AG20443 (cell line): Measurements from ENCODE around the gene NKAIN1.

Experiments
- DNase-seq: peaks from one replicate; pipeline ENCODE4 v3.0.0; 2012; ENCODE audit warnings: low spot score, mixed read lengths

NKAIN1 gene

GRCh38 chr1:31232689-31233088 lies 7.0 kb downstream of the NKAIN1 start:
- DNase-seq = no peak

- no peak for DNase-seq
Observed at GRCh38 chr1:31231802-31232201, 7.9 kb downstream of the NKAIN1 start.

DNA sequence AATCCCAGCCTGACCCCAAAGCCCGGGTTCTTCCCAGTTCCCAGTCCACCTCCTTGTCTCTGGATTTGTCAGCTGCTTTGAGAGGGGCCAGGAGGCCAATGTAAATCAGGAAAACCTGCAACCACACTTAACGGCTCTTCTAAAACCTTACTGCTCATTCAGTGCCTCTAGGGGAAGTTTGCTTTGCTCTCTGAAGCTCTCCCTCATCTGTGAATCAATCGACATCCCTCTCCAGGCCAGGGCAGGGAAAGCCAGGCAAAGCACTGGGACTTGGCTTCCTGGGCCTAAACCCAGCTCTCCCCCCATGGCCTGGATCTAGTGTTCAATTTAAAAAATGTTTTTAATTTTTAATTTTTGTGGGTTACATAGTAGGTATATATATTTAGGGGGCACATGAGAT lies 9.3 kb downstream of the NKAIN1 start:
- no peak for DNase-seq

DNA sequence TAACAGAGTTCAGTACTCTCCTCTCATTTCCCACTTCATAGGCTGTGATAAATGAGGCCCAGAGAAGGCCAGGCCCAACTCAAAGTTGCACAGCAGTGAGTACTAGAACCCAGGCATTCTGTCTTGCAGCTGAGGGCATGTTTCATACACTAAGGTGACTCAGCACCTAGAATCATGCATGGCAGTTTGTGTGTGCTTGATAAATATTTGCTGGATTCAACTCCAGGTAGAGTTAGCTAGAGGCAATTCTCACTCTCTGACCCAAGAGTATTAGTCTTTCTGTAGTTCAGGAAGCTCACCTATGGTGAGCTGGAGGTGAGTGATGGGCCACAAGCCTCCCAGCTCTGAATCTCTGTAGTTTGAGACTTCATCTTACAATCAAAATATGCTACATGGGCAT lies 10.7 kb downstream of the NKAIN1 start:
- no peak for DNase-seq

GRCh38 chr1:31227891-31228568 lies 11.7 kb downstream of the NKAIN1 start:
- DNase-seq = no peak

GRCh38 chr1:31224068-31224467 lies 15.6 kb downstream of the NKAIN1 start:
- no peak for DNase-seq

DNA sequence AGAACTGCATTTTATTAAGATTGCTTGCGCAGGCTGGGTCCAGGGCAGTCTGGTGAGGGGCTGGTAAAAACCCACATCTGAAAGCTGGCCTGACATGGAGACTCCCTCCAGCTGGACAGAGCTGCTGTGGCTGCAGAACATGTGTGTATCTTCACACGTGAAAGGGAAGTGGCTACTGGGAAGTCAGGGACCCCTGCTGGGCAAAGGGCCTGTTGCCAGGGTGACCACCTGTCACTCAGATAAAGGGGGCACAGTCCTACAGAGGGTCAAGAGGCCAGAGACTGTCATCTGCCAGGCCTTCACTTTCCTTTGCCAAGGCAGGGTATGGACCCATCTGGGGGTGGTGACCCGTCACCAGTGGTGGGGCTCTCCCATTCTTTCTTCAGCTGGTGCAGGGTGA lies 17.5 kb downstream of the NKAIN1 start:
- no peak for DNase-seq

DNA sequence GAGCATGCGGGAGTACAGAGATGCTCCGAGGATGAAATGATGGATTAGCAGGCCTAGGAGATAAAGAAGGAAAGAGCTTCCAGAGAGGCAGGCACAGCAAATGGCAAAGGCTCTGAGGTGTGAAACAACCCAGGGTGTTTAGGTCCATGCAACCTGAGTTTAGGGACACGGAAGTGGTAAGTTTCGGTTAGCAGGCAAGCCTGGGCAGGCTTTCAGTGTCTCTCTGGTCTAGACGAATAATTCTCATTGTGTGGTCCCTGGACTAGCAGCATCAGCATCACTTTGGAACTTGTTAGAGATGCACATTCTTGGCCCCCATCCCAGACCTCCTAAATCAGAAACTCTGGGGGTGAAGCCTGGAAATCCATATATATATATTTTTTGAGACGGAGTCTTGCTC lies 18.6 kb downstream of the NKAIN1 start:
- no peak for DNase-seq

- no peak for DNase-seq
Observed at GRCh38 chr1:31219489-31219888, 20.2 kb downstream of the NKAIN1 start.

DNA sequence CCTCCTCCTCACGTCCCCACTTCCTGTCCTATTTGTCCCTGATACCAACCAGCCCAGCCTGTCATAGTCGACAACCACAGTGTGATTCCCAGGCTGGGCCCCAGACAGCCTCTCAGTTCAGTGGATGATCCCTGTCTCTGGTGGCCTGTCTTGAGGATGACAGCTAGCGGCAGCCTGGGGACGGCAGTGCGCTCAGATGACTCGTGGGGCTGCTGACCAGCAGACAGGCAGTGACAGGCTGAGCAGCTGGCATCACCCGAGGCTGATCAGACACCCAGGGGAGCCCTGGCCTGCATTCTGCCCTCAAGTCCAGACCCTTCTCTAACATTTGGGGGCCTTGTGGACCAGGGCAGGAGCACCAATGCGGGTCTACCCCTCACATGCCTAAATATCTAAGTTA lies 21.0 kb downstream of the NKAIN1 start:
- no peak for DNase-seq

- peak; percentile 37 for DNase-seq
Observed at GRCh38 chr1:31216016-31216415, 23.7 kb downstream of the NKAIN1 start.

- DNase-seq = no peak
Observed at GRCh38 chr1:31215065-31215570, 24.6 kb downstream of the NKAIN1 start.

GRCh38 chr1:31214316-31215064 lies 25.2 kb downstream of the NKAIN1 start:
- no peak for DNase-seq

GRCh38 chr1:31208361-31208945 lies 31.2 kb downstream of the NKAIN1 start:
- no peak for DNase-seq

DNA sequence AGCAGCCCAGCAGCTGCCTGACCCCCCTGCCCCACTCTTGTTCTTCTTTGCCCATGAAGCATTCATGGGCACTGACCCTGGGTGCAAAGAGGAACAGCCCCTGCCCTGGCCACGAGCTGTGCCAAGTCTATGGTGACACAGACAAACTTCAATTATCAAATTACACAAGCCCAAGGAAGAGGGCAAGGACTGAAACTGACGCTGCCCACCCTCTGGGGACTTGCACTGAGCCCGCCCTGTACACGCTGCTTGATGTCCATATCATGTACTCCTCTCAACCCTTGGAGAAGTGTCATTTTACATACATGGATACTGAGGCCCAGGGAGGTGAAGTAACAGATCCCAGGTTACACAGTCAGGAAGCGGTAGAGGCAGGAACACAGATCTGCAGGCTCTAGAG lies 32.1 kb downstream of the NKAIN1 start:
- no peak for DNase-seq

DNA sequence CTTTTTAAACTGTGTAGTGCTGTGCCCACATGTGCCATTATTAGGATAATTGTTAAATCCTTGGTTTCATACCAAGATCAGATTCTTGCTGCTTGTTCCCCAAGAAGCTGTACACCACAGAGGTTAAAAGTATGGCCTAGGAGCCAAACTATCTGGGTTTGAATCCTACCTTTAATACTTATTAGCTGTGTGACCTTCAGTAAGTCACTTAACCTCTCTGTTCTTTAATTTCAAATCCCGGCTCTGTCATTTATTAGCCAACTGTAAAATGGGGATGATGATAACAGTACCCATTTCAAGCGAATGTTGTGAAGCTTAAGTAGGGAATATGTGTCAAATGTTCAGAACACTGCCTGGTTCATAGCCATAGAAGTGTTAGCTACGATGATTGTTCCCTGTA lies 32.6 kb downstream of the NKAIN1 start:
- no peak for DNase-seq

DNA sequence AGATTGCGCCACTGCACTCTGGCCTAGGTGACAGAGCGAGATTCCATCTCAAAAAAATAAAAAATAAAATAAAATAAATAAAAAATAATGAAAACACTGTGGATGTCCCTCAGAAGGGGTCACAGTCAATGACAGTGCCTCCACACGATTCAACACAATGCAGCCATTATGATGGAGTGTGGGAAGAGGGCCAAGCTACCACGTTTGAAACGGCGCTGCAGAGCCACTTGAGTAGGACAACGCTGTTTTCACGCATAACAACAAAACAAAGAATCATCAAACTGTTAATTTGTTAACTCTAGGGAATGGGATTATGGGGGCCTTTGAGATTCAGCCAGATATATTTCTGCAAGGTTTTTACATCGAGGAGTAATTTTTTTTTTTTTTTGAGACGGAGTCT lies 36.5 kb downstream of the NKAIN1 start:
- DNase-seq = no peak

- no peak for DNase-seq
Observed at GRCh38 chr1:31201931-31202360, 37.7 kb downstream of the NKAIN1 start.

DNA sequence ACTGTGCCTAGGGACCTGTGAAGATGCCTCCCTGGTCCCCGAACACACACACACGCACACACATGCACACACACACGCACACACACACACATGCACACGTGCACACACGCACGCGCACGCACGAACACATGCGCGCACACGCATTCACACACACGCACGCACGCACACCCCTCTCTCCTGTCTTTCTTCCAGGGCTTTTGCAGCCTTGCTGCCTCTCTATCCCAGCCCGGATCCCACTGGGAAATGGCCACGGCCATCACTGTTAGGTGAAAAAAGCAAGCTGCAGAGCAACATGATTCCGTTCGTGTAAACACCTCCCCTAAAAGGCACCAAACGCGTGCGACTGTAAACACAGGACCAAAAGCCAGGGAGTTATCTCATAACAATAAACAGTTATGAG lies 39.7 kb downstream of the NKAIN1 start:
- DNase-seq = no peak

DNA sequence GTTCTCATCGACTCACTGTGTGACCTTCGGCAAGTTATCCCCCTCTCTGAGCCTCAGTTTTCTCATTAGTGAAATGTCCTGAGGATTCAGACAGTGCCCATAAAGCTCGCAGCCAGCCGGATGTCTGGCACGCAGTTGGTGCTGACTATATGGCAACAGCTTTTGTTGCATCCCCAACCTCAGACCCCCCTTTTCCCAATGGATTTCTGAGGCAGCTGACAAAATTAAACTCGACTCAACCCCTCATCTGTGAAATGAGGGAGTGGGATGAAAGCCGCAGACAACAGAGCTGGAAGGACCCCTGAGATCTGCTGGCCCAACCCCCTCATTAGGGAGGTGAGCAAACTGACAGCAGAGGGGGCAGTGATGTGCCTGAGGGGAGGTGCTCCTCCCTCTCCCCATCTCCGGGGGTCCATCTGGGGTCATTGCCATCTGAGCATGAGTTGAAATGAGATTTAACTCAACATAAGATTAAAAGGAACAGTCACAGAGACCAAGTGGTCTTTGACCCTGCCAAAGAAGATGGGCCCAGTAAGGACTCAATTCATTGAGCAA lies 40.4 kb downstream of the NKAIN1 start:
- DNase-seq = no peak

DNA sequence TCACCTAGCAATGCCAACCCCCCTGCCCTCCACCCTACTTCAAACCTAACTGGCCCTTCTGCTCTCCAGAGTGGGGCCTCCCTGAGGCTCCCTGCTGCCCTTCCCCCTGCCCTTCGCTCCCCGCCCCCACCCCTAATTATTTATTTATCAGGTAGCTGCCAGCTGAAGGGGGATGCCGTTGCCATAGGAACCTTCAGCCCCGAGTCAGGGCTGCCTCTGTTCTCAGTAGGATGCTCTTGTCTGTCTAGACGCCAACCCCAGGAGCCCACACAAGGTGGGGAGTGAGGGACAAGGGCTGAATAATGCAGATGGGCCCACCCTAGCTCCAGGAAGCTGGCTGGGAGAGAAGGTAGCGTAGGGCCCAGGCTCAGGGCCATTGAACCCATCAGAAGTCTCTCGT lies 41.1 kb downstream of the NKAIN1 start:
- no peak for DNase-seq

DNA sequence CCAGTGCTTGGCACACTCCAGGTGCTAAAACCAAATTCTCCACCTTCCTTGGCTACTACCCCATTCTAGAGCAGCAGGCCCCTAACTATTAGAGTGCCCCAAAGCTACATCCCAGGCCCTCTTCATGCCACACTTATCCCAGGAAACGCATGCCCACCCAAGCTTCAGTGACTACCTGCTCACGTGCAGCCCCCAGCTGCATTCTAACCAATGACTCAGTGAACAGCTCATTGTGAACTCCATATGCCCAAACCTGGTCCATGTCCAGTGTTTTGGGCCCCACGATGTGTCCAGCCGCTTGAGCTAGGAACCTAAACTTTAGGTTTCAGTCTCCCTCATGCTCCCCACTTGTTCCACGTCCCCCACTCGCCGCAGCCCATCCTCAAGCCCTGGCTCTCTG lies 41.5 kb downstream of the NKAIN1 start:
- no peak for DNase-seq

GRCh38 chr1:31196685-31197084 lies 43.0 kb downstream of the NKAIN1 start:
- peak; percentile 80 for DNase-seq
